HL-60/S4 treated with phorbol 12-myristate 13-acetate at 8.2 ng/mL for 4 days and 3 days (cell line): ENCODE data around the gene GJB2.

Experiments
- in situ Hi-C: fragments of 300-500 bp; cut with MboI; formaldehyde crosslinking; loops from 2 replicates; pipeline ENCODE4 v1.15.0; 2022; ENCODE audit warnings: low sequenced_read_pairs

Gene GJB2

DNA sequence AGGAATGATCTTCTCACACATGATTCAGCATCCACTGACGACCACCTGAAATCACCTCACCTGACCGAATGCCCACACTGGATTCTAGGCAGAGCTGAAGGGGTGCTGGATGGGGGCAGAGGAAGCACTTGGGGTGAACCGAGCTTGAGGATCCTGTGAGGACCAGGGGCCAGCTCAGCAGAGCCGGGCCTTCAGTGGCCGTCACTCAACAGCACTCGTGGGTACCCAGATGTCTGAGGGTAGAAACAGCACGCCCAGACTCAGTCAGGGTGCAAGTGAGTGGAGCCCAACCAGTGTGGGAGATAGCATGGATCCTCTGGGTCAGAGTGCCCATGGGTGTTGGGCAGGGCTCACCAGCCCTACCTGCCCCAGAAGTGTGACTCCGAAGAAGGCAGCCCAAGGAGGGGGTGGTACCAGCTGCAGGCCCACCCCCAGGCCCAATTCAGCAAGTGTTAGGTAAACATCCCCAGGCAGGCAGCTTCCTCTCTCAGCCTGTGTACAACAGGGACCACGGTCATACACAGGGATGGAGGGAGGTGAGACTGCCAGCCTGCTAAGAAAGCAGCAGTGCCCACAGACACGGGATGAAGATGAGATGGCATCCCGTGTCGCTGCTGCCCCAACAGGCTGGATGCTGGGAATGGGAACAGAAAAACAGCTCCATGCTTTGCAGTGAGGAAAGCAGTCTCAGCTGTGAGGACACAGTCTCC, 48.4 kb downstream of the GJB2 start:
- in situ Hi-C loops = no loop called here

GRCh38 chr13:20142927-20143480, 49.7 kb downstream of the GJB2 start:
- in situ Hi-C loops = no loop called here

GRCh38 chr13:20142023-20142926, 50.5 kb downstream of the GJB2 start:
- in situ Hi-C loops = no loop called here

GRCh38 chr13:20141238-20142022, 51.3 kb downstream of the GJB2 start:
- in situ Hi-C loops = no loop called here

GRCh38 chr13:20140487-20140886, 52.3 kb downstream of the GJB2 start:
- in situ Hi-C loops = no loop called here

DNA sequence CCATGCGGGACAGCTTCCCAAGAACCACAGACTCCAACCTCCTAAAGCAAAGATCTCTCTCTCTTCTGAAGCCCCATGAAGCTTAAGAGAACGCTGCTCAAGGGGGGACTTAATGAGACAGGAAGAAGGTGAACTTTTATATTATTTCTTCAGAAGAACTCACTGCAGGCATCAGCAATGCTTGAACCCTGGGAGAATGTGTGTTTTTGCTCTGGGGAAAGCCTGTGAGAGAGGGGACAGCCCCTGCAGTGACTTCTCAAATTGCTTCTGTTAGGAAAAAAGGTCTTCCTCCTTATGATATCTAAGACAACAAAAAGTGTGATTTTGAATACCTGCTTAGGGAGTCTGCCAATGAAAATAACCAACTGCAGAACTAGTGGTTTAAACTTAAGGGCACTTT, 54.9 kb downstream of the GJB2 start:
- in situ Hi-C loops = no loop called here
